Activated naive CD4-positive, alpha-beta T cell treated with anti-CD3 and anti-CD28 coated beads for 36 hours (primary cell): Measurements from ENCODE around the gene DDX24. TPM values are rescaled to one million over a fixed set of nuclear protein-coding genes. Genes with fewer than 3 reads are reported as not detected.

Source experiments
- CTCF ChIA-PET: fragments of 350-600 bp; sonication (Branson Sonifier 250); formaldehyde crosslinking; loops from one replicate; lab custom pipeline; 2021; ENCODE audit warnings: antibody characterized with exemption; lab: Charles Lee
- DNase-seq: peaks from one replicate; pipeline ENCODE4 v3.0.0-alpha.2; 2020
- H3K27ac Mint-ChIP-seq: one replicate; pipeline ENCODE4 v1.8.0; 2021; ENCODE audit warnings: mild to moderate bottlenecking, mixed read lengths
- H3K27me3 Mint-ChIP-seq: one replicate; pipeline ENCODE4 v1.8.0; 2021; ENCODE audit warnings: low read depth, mixed read lengths
- H3K36me3 Mint-ChIP-seq: one replicate; pipeline ENCODE4 v1.8.0; 2021; ENCODE audit warnings: low read depth, mixed read lengths
- H3K4me1 Mint-ChIP-seq: one replicate; pipeline ENCODE4 v1.8.0; 2021; ENCODE audit warnings: low read depth, mixed read lengths
- H3K4me3 Mint-ChIP-seq: one replicate; pipeline ENCODE4 v1.8.0; 2021; ENCODE audit warnings: mild to moderate bottlenecking, moderate library complexity, mixed read lengths
- H3K9me3 Mint-ChIP-seq: one replicate; pipeline ENCODE4 v1.8.0; 2021; ENCODE audit warnings: mixed read lengths
- intact Hi-C: fragments of 100-400 bp; cut with micrococcal nuclease; formaldehyde crosslinking; loops from one replicate; pipeline ENCODE4 v1.15.1; 2023
- total RNA-seq, 2 experiments: library from RNA; stranded (reverse); gene quantifications; one replicate each; pipeline ENCODE4 v1.2.3, GENCODE V29; 2021

DDX24 gene
- total RNA-seq, 2 experiments from 2014 or later: 190 to 200 TPM

DNA sequence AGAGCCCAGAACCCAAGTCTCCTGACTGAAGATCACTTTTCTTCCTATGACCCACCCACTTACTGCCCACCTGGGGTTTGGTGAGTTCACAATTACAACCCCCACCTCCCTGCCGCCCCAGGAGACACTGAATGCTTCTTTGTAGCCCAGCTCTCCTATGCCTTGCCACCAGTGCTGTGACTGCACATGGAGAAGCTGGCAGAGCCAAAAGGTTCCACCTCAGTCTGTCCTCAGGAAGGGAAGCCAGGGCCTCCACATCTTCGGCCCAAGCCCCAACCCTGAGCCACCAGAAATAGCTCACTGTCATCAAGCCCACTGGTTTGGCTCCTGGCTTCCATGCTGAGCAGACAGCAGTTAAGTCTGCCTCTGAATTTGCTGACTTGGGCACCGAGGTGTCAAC, 29.2 kb downstream of the DDX24 start:
- H3K4me1 Mint-ChIP-seq: peaks cover 6% of the 10 kb centered on the region
- CTCF ChIA-PET: interaction anchor here (0.7 to 2.3 kb wide), 3 partner anchors 16 to 85 kb away, joined by 3 to 11 read pairs (median 11); no protein-coding TSS in a partner anchor
- H3K27ac Mint-ChIP-seq: no peak overlapping the region
- no peak overlapping the region for H3K4me3 Mint-ChIP-seq
- no peaks in the 10 kb centered on the region for H3K9me3 Mint-ChIP-seq
- H3K27me3 Mint-ChIP-seq: no peaks in the 10 kb centered on the region
- intact Hi-C loops: no loop called here
- DNase-seq: no peak
- peaks cover 49% of the 10 kb centered on the region for H3K36me3 Mint-ChIP-seq

DNA sequence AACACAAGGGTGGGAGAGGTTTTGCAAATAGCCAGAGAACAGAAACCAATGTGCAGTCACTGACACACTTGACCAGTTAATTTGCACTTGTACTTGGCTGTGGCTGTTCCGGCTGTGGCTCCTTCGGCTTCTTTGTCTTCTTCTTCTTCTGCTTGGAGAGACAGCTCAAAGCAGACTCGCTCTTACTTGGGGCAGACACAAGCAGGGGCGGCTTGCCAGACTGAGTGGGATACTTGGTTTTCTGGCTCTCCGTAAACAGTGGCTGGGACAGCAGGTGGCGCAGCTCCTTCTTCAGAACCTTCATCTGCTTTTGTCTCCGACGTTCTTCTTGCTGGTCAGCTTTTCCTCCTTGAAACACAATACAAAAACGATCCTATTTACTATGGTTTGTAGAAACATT, 29.9 kb downstream of the DDX24 start:
- Mint-ChIP-seq H3K27ac (no peak overlapping the region), H3K9me3 (no peaks in the 10 kb centered on the region), H3K36me3 (peaks cover 43% of the 10 kb centered on the region), H3K27me3 (no peaks in the 10 kb centered on the region), H3K4me1 (peaks cover 2% of the 10 kb centered on the region), H3K4me3 (no peak overlapping the region)
- DNase-seq: no peak
- CTCF ChIA-PET: interaction anchor here (0.7 to 3.7 kb wide), 6 partner anchors 15 to 142 kb away, joined by 3 to 27 read pairs (median 6); no protein-coding TSS in a partner anchor
- intact Hi-C loops: no loop called here

DNA sequence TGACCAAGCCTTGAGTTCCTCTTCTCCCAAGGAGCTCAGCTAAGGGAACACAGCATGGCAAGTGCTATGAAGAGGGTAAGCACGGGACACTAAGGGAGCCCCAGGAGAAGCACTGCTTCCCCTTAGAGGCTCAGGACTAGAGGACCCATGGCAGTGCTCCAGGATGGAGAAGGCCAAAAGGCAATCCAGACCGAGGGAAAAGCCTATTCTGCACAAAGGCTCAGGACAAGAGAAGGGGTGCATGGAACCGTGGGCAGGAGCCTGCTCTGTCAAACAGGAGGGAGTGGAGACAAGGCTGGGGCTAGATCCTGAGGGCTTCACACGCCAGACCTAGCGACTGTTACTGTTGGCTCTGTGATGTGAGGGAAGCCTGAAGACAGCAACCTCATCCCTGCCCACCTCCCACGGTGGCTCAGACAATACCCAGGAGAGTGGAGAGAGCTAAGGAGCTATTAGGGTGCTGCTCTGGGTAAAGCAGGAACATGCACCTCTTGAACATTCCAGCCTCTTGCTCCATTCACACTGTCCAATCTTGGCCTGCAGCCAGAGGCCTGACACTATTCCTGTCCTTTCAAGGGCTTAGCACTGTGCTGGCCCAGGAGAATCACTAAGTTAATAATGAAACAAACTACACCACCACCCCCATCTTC, 30.6 kb downstream of the DDX24 start:
- intact Hi-C loops: no loop called here
- peak overlapping the region; percentile 5 for H3K27ac Mint-ChIP-seq
- H3K36me3 Mint-ChIP-seq: peaks cover 39% of the 10 kb centered on the region

DNA sequence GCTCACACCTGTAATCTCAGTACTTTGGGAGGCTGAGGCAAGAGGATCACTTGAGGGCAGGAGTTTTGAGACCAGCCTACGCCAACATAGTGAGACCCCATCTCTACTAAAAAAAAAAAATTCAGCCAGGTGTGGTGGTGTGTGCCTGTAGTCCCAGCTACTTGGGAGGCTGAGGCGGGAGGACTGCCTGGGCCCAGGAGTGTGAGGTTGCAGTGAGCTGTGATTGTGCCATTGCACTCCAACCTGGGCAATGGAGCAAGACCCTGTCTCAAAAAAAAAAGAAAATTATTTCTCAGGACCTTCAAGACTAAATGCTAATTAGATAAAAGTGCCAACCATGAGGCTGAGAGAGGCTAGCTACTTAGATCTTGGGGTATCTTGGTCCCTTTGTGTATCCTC, 31.4 kb downstream of the DDX24 start:
- Mint-ChIP-seq H3K4me1 (peaks cover 2% of the 10 kb centered on the region), H3K36me3 (peaks cover 37% of the 10 kb centered on the region), H3K4me3 (no peak overlapping the region), H3K27ac (no peak overlapping the region), H3K27me3 (no peaks in the 10 kb centered on the region), H3K9me3 (no peaks in the 10 kb centered on the region)
- CTCF ChIA-PET: interaction anchor here (0.6 to 3.7 kb wide), 5 partner anchors 14 to 146 kb away, joined by 4 to 27 read pairs (median 6); no protein-coding TSS in a partner anchor
- intact Hi-C loops: no loop called here
- no peak for DNase-seq

More for the DNA sequence above, 30.6 kb downstream of the DDX24 start:
- CTCF ChIA-PET: interaction anchor here (0.6 to 3.7 kb wide), 8 partner anchors 15 to 147 kb away, joined by 3 to 27 read pairs (median 4); no protein-coding TSS in a partner anchor
- DNase-seq: no peak
- no peaks in the 10 kb centered on the region for H3K9me3 Mint-ChIP-seq
- no peak overlapping the region for H3K4me3 Mint-ChIP-seq
- no peaks in the 10 kb centered on the region for H3K27me3 Mint-ChIP-seq
- peaks cover 2% of the 10 kb centered on the region for H3K4me1 Mint-ChIP-seq

DNA sequence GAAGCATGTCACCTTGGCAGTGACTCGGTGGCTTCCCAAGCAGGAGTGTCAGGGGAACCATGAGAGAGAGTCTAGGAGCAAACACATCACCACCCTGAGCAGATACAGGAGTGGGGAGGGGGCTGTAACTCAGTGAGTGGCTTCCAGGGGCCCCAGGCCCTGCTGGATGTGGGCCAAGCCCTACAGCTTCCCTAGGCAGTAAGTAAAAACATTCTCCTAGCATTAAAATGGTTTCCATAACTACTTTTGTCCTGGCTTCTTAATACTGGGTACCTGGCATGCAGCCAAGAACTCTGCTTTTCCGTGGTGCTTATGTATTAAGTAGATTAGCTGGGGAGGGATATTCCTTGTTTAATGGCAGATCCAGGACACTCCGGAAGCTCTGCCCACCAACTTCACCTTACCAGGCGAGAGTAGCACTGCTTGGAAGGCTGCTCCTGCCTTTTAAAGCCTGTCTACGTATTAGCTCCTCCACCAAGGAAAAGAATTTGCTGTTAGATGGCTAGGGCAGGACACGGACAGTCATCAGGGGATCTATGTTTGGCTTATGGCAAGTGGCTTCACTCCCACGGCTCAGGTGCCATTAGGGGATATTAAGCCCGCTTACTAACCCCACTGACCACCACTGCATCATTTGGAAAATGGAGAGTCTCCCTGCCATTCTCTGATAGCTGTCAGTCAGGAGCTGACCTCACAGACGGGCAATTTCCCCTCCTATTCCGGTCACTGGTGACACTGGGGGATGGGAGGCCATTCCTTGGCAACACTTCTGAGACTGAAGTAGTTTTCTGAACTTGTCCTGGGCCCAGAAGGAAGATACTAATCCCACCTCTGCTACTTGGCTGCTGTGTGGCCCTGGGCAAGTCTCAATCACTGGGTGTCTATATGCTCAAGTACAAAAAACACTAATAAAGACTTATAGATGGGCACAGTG, 32.0 kb downstream of the DDX24 start:
- no peak for DNase-seq
- Mint-ChIP-seq H3K27me3 (no peaks in the 10 kb centered on the region), H3K27ac (no peak overlapping the region), H3K4me1 (peaks cover 2% of the 10 kb centered on the region), H3K9me3 (no peaks in the 10 kb centered on the region), H3K4me3 (no peak overlapping the region), H3K36me3 (peaks cover 33% of the 10 kb centered on the region)
- CTCF ChIA-PET: interaction anchor here (0.7 to 3.7 kb wide), 5 partner anchors 8 to 88 kb away, joined by 3 to 27 read pairs (median 4); no protein-coding TSS in a partner anchor
- intact Hi-C loops: no loop called here

DNA sequence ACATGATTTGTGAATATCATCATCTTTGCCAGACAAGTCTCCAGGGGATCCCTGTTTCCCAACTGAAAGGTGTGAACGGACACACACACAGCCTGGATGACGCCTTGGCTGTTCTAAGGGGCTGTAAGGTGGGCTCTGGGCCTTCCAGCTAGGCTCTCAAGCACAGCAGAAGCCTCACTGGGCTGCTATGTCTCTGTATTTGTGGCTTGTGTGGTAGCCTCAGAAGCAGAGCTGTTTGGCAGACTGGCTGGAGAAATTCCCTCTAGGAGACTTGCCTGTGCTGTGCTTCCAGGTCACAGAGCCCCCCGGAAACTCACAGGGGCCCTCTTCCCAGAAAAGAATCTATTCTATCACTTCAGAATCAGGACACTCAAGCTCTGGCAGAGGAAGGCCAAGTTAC, 33.4 kb downstream of the DDX24 start:
- Mint-ChIP-seq H3K27ac (peak overlapping the region; percentile 16), H3K36me3 (peaks cover 30% of the 10 kb centered on the region), H3K4me3 (no peak overlapping the region), H3K9me3 (no peaks in the 10 kb centered on the region), H3K4me1 (peaks cover 1% of the 10 kb centered on the region), H3K27me3 (no peaks in the 10 kb centered on the region)
- CTCF ChIA-PET: interaction anchor here (0.8 to 3.7 kb wide), 2 partner anchors 12 to 27 kb away, joined by 3 to 27 read pairs; no protein-coding TSS in a partner anchor
- no peak for DNase-seq
- intact Hi-C loops: no loop called here

DNA sequence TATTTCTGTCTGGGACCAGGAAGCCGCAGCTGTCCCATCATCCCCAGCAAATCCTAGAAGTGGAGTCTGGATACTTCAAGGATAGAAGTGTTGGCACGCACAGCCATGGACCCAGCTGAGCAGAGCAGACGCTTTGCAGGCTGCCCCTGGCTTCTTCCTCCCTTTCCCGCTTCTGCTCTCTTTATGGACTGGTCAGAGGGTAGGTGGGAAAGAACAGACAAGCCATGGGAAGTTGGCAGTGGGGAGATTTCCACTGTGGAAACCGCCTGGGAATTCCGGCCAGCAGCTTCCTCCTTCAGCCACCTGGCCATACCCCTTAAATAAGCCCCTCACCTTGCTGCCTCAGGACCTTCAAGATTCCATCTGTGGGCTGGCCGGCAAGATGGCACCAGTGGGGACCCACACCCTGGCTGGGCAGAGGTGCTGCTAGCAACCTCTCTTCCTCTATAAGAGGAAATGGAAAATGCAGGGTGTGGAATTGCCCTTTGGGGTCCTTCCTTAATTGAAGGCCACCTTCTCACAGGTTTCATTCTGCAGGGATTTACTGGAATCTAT, 34.2 kb downstream of the DDX24 start:
- Mint-ChIP-seq H3K4me1 (no peaks in the 10 kb centered on the region), H3K36me3 (peaks cover 25% of the 10 kb centered on the region), H3K9me3 (no peaks in the 10 kb centered on the region), H3K27me3 (no peaks in the 10 kb centered on the region), H3K27ac (no peak overlapping the region), H3K4me3 (no peak overlapping the region)
- CTCF ChIA-PET: interaction anchor here (0.6 to 2.2 kb wide), 6 partner anchors 10 to 1956 kb away, joined by 3 to 9 read pairs (median 4); no protein-coding TSS in a partner anchor
- peak; percentile 3 for DNase-seq
- intact Hi-C loops: no loop called here

DNA sequence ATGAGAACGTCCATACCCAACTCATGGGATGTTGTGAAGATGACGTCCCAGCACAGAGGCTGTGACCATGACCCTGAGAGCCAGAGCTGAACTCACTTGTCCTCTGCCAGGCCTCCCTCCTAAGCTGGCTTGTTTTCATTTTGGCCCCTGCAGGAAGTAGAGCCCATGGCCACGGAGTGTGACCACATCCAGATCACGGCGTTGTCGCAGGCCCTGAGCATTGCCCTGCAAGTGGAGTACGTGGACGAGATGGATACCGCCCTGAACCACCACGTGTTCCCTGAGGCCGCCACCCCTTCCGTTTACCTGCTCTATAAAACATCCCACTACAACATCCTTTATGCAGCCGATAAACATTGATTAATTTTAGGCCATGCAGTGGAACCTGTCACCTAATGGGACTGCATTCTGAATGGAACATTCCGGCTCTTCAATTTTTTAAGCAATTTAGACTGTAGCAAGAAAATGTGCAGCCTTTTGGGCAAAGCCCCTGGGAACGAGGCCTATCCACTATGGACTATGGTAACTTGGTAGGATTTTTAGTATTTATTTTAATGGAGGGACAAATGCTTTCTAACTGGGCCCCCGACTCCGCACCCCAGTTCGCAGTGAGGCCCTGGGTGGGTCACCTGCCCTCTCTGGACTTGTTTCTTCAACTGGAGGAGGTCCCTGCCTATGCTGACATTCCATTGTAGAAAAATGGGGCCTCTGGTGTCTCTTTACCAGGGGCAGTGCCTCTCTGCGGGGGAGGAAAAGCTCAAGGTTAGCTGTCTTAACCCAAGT, 35.2 kb downstream of the DDX24 start:
- H3K36me3 Mint-ChIP-seq: peaks cover 15% of the 10 kb centered on the region
- H3K27ac Mint-ChIP-seq: no peak overlapping the region
- no peaks in the 10 kb centered on the region for H3K27me3 Mint-ChIP-seq
- no peaks in the 10 kb centered on the region for H3K9me3 Mint-ChIP-seq
- intact Hi-C loops: no loop called here
- no peak for DNase-seq
- no peaks in the 10 kb centered on the region for H3K4me1 Mint-ChIP-seq
- no peak overlapping the region for H3K4me3 Mint-ChIP-seq
- CTCF ChIA-PET: interaction anchor here (1.3 to 2.2 kb wide), 2 partner anchors 9 to 123 kb away, joined by 4 to 9 read pairs; no protein-coding TSS in a partner anchor

DNA sequence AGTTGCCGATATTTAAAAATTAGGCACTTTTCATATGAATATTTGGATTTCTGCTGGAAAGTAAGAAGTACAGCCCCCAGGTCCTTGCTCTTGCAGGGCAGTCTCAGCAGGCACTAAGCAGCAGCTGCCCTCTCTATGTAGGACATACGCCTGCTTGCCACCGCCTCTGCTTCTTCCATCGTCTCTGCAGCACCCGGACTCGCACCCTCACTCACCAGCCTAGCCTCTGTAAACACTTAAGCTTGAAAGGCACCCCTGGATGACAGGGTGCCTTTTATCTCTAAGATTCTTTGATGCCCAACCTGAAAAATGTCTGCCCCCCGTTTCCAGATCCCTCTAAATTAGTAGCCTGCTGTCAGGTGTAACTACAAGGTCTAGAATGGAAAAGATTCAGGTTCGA, 35.9 kb downstream of the DDX24 start:
- no peaks in the 10 kb centered on the region for H3K4me1 Mint-ChIP-seq
- H3K27ac Mint-ChIP-seq: no peak overlapping the region
- no peaks in the 10 kb centered on the region for H3K9me3 Mint-ChIP-seq
- no peak for DNase-seq
- H3K4me3 Mint-ChIP-seq: no peak overlapping the region
- intact Hi-C loops: no loop called here
- CTCF ChIA-PET: interaction anchor here (2.2 kb wide), 1 partner anchor 8 kb away, joined by 9 read pairs; no protein-coding TSS in a partner anchor
- peaks cover 10% of the 10 kb centered on the region for H3K36me3 Mint-ChIP-seq
- H3K27me3 Mint-ChIP-seq: no peaks in the 10 kb centered on the region

DNA sequence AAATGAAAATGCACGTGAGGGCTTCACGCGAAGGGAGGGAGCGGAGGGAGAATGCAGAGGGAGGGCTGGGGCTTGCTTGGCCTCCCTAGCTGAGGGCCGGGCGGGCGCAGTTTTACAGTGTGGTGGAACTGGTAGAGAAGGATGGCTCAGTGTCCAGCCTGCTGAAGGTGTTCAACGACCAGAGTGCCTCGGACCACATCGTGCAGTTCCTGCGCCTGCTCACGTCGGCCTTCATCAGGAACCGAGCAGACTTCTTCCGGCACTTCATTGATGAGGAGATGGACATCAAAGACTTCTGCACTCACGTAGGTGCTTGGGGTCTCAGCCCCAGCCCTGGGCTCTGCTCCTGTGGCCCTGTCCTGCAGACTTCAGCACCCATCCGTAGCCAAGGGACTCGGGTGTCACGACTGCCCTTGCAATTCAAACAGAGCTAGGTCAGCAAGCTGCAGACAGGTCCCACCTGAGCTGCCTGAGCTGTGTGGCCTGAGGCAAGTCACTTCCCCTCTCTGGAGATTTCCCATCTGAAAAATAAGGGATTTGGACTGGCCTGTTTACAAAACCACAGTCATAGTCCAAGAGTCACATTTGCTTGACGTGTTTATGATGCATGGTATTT, 36.4 kb downstream of the DDX24 start:
- H3K27me3 Mint-ChIP-seq: no peaks in the 10 kb centered on the region
- peaks cover 6% of the 10 kb centered on the region for H3K36me3 Mint-ChIP-seq
- CTCF ChIA-PET: interaction anchor here (2.2 kb wide), 1 partner anchor 8 kb away, joined by 9 read pairs; no protein-coding TSS in a partner anchor
- H3K27ac Mint-ChIP-seq: no peak overlapping the region
- no peak overlapping the region for H3K4me3 Mint-ChIP-seq
- H3K9me3 Mint-ChIP-seq: no peaks in the 10 kb centered on the region
- DNase-seq: no peak
- intact Hi-C loops: no loop called here
- H3K4me1 Mint-ChIP-seq: no peaks in the 10 kb centered on the region
